Psoas muscle (tissue), 8 donors: ENCODE data around the gene TUBA1B. TPM values are rescaled to one million over a fixed set of nuclear protein-coding genes. Genes with fewer than 3 reads are reported as not detected.

Experiments used
- ATAC-seq, 4 donors: fragments of 200-7000 bp; cut with Tn5 transposase; one replicate each; pipeline ENCODE4 v1.9.1; 2020; ENCODE audit warnings: moderate library complexity in 3 of 4, mild to moderate bottlenecking in 2 of 4
- DNase-seq, 2 donors: peaks; one replicate each; pipeline ENCODE4 v3.0.0-alpha.2; 2020
- H3K27ac ChIP-seq: fragments of 200-600 bp; one replicate; pipeline ENCODE4 v1.8.0; 2022
- H3K27me3 ChIP-seq, 3 donors: fragments of 200-600 bp in 1 of 3; one replicate each; pipeline versions ENCODE4 v1.6.1 to v1.8.0; 2013 to 2022; ENCODE audit warnings: low read length in 2 of 3, mild to moderate bottlenecking in 2 of 3, moderate library complexity in 1 of 3; ENCODE audit not compliant: insufficient read depth in 3 of 3
- H3K36me3 ChIP-seq, 2 donors: fragments of 200-600 bp in 1 of 2; one replicate each; pipeline versions ENCODE4 v1.6.1 to v1.8.0; 2013 to 2022; ENCODE audit warnings: low read depth in 1 of 2, mild to moderate bottlenecking in 1 of 2, moderate library complexity in 1 of 2; ENCODE audit not compliant: insufficient read depth in 1 of 2
- H3K4me1 ChIP-seq: fragments of 200-600 bp; one replicate; pipeline ENCODE4 v1.8.0; 2022
- H3K4me3 ChIP-seq: fragments of 200-600 bp; one replicate; pipeline ENCODE4 v1.8.0; 2022; ENCODE audit warnings: mild to moderate bottlenecking
- H3K9me3 ChIP-seq: fragments of 200-600 bp; one replicate; pipeline ENCODE4 v1.8.0; 2022
- CTCF ChIP-seq: fragments of 200-600 bp; IDR thresholded peaks from one replicate; pipeline ENCODE4 v1.8.0; 2022; ENCODE audit warnings: antibody characterized with exemption
- WGBS, 3 donors: extraction: QIAGEN DNeasy Blood & Tissue Kit; methylation state at CpG; one replicate each; pipeline versions ENCODE4 v1.1.6 to v1.1.7; 2013; 5-methylcytosine and 5-hydroxymethylcytosine counted together
- intact Hi-C, 2 donors: fragments of 100-400 bp; cut with DNase I; formaldehyde crosslinking; loops; one replicate each; pipeline versions ENCODE4 v1.11.0 to v1.14.2; 2022
- polyA plus RNA-seq, 3 donors: library from polyadenylated mRNA; stranded (reverse); fragments of 200-250 nt; gene quantifications; one replicate each; pipeline ENCODE4 v1.2.3, GENCODE V29; 2013
- total RNA-seq, 4 donors: library from RNA; stranded (reverse); fragmentation: NEBNext Ultra II Directional in 2 of 4; extraction: Animal tissue kit (Norgen Biotek cat#: 25700) in 2 of 4; gene quantifications; one replicate each; pipeline versions ENCODE4 v1.2.1 to v1.2.4, GENCODE V29; 2021 to 2023
- donor health status: healthy with polysubstance abuse.
- donor health status: DM: no; HTN: no; CAD: no; lungs with moderate emphysema.
- donor health status: Bipolar disorder and iron deficiency.
- donor health status: healthy.
- donor health status: DM: yes; HTN: yes; CAD: no.
- donor health status: DM: no; HTN: no; CAD: no.
- donor health status: DM: no; HTN: no; CAD: no.
- donor health status: DM: yes; HTN: yes; CAD: no.

Gene TUBA1B
- total and polyA plus RNA-seq, 7 donors = 101 to 1,147 (median 294) TPM

- Histone ChIP-seq H3K4me3 (no peak overlapping the region), H3K36me3 (no peaks in the 10 kb centered on the region), H3K27ac (no peak overlapping the region), H3K9me3 (no peaks in the 10 kb centered on the region), H3K27me3 (peaks cover 0 to 19% (median 11%) of the 10 kb centered on the region in 3 donors), H3K4me1 (peaks cover 5% of the 10 kb centered on the region)
- WGBS, 3 donors = 71 to 73% (median 72%) methylated on average over 3 of the region's 3 CpGs
- DNase-seq (no peak), ATAC-seq (no peak)
- intact Hi-C loops = loop anchor here (5.0 kb wide), 2 partner anchors 36 to 146 kb away; no protein-coding TSS in a partner anchor
- no peak for TF ChIP-seq CTCF
Measured at GRCh38 chr12:49086116-49086515, 45.1 kb downstream of the TUBA1B start.

- intact Hi-C loops = no loop called here
- no peak for ATAC-seq
- Histone ChIP-seq H3K4me3 (no peak overlapping the region), H3K36me3 (no peaks in the 10 kb centered on the region), H3K4me1 (no peaks in the 10 kb centered on the region), H3K9me3 (no peaks in the 10 kb centered on the region), H3K27me3 (peaks cover 0 to 7% (median 5%) of the 10 kb centered on the region in 3 donors), H3K27ac (no peak overlapping the region)
- TF ChIP-seq CTCF = no peak
- no peak for DNase-seq
- WGBS, 3 donors = 98 to 99% (median 98%) methylated on average over 3 of the region's 3 CpGs
Measured at GRCh38 chr12:49084438-49084837, 46.8 kb downstream of the TUBA1B start.

- H3K4me1 ChIP-seq = no peaks in the 10 kb centered on the region
- H3K36me3 ChIP-seq = no peaks in the 10 kb centered on the region
- DNase-seq = no peak
- no peak for ATAC-seq
- H3K9me3 ChIP-seq = no peaks in the 10 kb centered on the region
- H3K4me3 ChIP-seq = no peak overlapping the region
- intact Hi-C loops = loop anchor here in 1 of 2 donors (5.0 kb wide), 1 partner anchor 33 kb away; the partner anchor contains the start of gene LMBR1L
- no peak for TF ChIP-seq CTCF
- H3K27ac ChIP-seq = no peak overlapping the region
- WGBS, 3 donors = 36 to 44% (median 40%) methylated on average over 1 of the region's 1 CpG
- no peaks in the 10 kb centered on the region for H3K27me3 ChIP-seq
Measured at GRCh38 chr12:49079793-49080192, 51.4 kb downstream of the TUBA1B start.

Other genes with a start within 250 kb of the TUBA1B start
- gene FKBP11, start 205.9 kb downstream of the TUBA1B start, total RNA-seq = 1 to 10 TPM; 1.6 to 7.8 (median 2.2) TPM
- gene FKBP11, start 205.9 kb downstream of the TUBA1B start, polyA plus RNA-seq = 1 to 10 TPM; 1.6 to 7.6 (median 2.9) TPM
- 10 to 100 TPM; 17.4 to 27.0 (median 22.3) TPM for gene ARF3, start 173.9 kb downstream of the TUBA1B start, total RNA-seq
- 10 to 100 TPM in 2 of 3 donors, 1 to 10 TPM in 1; 7.4 to 18.1 (median 13.2) TPM for gene ARF3, start 173.9 kb downstream of the TUBA1B start, polyA plus RNA-seq
- gene WNT10B, start 159.7 kb downstream of the TUBA1B start, total RNA-seq = under 1 TPM in 2 of 4 donors, not detected in 2; 0.26 to 0.53 TPM
- under 1 TPM in 2 of 3 donors, not detected in 1; 0.13 to 0.14 TPM for gene WNT10B, start 159.7 kb downstream of the TUBA1B start, polyA plus RNA-seq
- gene WNT1, start 153.1 kb downstream of the TUBA1B start, total RNA-seq = not detected
- not detected for gene WNT1, start 153.1 kb downstream of the TUBA1B start, polyA plus RNA-seq
- 100 to 1,000 TPM in 2 of 4 donors, 10 to 100 TPM in 2; 11.2 to 485 (median 123) TPM for gene DDN, start 132.0 kb downstream of the TUBA1B start, total RNA-seq
- gene DDN, start 132.0 kb downstream of the TUBA1B start, polyA plus RNA-seq = 100 to 1,000 TPM in 1 of 3 donors, 10 to 100 TPM in 2; 43.0 to 126 (median 72.6) TPM
- 10 to 100 TPM; 49.5 to 91.6 (median 70.6) TPM for gene PRKAG1, start 112.6 kb downstream of the TUBA1B start, total RNA-seq
- gene PRKAG1, start 112.6 kb downstream of the TUBA1B start, polyA plus RNA-seq = 100 to 1,000 TPM in 1 of 3 donors, 10 to 100 TPM in 2; 67.5 to 105 (median 86.5) TPM
- 10 to 100 TPM; 62.6 to 69.8 (median 65.1) TPM for gene KMT2D, start 70.6 kb downstream of the TUBA1B start, total RNA-seq
- 10 to 100 TPM; 10.8 to 65.8 (median 13.9) TPM for gene KMT2D, start 70.6 kb downstream of the TUBA1B start, polyA plus RNA-seq
- under 1 TPM in 1 of 4 donors, not detected in 3; 0.97 TPM for gene RHEBL1, start 61.4 kb downstream of the TUBA1B start, total RNA-seq
- gene RHEBL1, start 61.4 kb downstream of the TUBA1B start, polyA plus RNA-seq = 1 to 10 TPM in 1 of 3 donors, under 1 TPM in 2; 0.21 to 1.2 (median 0.57) TPM
- under 1 TPM; 0.07 to 0.43 (median 0.17) TPM for gene DHH, start 36.6 kb downstream of the TUBA1B start, total RNA-seq
- under 1 TPM; 0.08 to 0.39 (median 0.17) TPM for gene DHH, start 36.6 kb downstream of the TUBA1B start, polyA plus RNA-seq
- 10 to 100 TPM; 13.3 to 27.3 (median 21.3) TPM for gene LMBR1L, start 20.5 kb downstream of the TUBA1B start, total RNA-seq
- 10 to 100 TPM; 13.3 to 16.8 (median 14.1) TPM for gene LMBR1L, start 20.5 kb downstream of the TUBA1B start, polyA plus RNA-seq
- gene TUBA1A, start 57.7 kb upstream of the TUBA1B start, total RNA-seq = 10 to 100 TPM; 21.3 to 29.8 (median 29.0) TPM
- 10 to 100 TPM; 16.4 to 48.2 (median 29.9) TPM for gene TUBA1A, start 57.7 kb upstream of the TUBA1B start, polyA plus RNA-seq
- 100 to 1,000 TPM in 1 of 4 donors, 10 to 100 TPM in 3; 41.4 to 103 (median 48.2) TPM for gene TUBA1C, start 133.7 kb upstream of the TUBA1B start, total RNA-seq
- 100 to 1,000 TPM in 2 of 3 donors, 10 to 100 TPM in 1; 62.9 to 454 (median 129) TPM for gene TUBA1C, start 133.7 kb upstream of the TUBA1B start, polyA plus RNA-seq
- not detected for gene PRPH, start 163.8 kb upstream of the TUBA1B start, total RNA-seq
- gene PRPH, start 163.8 kb upstream of the TUBA1B start, polyA plus RNA-seq = under 1 TPM in 2 of 3 donors, not detected in 1; 0.06 to 0.20 TPM
- gene TROAP, start 191.9 kb upstream of the TUBA1B start, total RNA-seq = under 1 TPM in 2 of 4 donors, not detected in 2; 0.39 to 0.48 TPM
- under 1 TPM; 0.07 to 0.36 (median 0.26) TPM for gene TROAP, start 191.9 kb upstream of the TUBA1B start, polyA plus RNA-seq
- gene C1QL4, start 205.8 kb upstream of the TUBA1B start, total RNA-seq = not detected
- not detected for gene C1QL4, start 205.8 kb upstream of the TUBA1B start, polyA plus RNA-seq
- gene DNAJC22, start 215.5 kb upstream of the TUBA1B start, total RNA-seq = under 1 TPM in 1 of 4 donors, not detected in 3; 0.08 TPM
- under 1 TPM in 1 of 3 donors, not detected in 2; 0.03 TPM for gene DNAJC22, start 215.5 kb upstream of the TUBA1B start, polyA plus RNA-seq
- 10 to 100 TPM in 2 of 4 donors, 1 to 10 TPM in 2; 5.0 to 10.6 (median 9.7) TPM for gene SPATS2, start 236.1 kb upstream of the TUBA1B start, total RNA-seq
- gene SPATS2, start 236.1 kb upstream of the TUBA1B start, polyA plus RNA-seq = 10 to 100 TPM in 1 of 3 donors, 1 to 10 TPM in 2; 4.4 to 10.1 (median 6.2) TPM